Activated CD8-positive, alpha-beta T cell treated with anti-CD3 and anti-CD28 coated beads, Interleukin-2, amount 10 ng/mL, durations not matched to agents 7 days and 5 days (primary cell): ENCODE results near the gene MRPL3. TPM values are rescaled to one million over a fixed set of nuclear protein-coding genes. Genes with fewer than 3 reads are reported as not detected.

ENCODE experiments used
- ATAC-seq: fragments of 150-1000 bp; cut with Tn5 transposase; one replicate; pipeline ENCODE4 v1.10.0; 2021; ENCODE audit warnings: moderate library complexity
- CTCF ChIA-PET: fragments of 350-600 bp; sonication (Branson Sonifier 250); formaldehyde crosslinking; loops from one replicate; lab custom pipeline; 2021; ENCODE audit warnings: antibody characterized with exemption; lab: Charles Lee
- POLR2A ChIA-PET: fragments of 350-600 bp; sonication (Branson Sonifier 250); formaldehyde crosslinking; loops from one replicate; lab custom pipeline; 2021; ENCODE audit warnings: antibody characterized with exemption; lab: Charles Lee
- DNase-seq: peaks from one replicate; pipeline ENCODE4 v3.0.0-alpha.2; 2020
- H3K27ac Mint-ChIP-seq: one replicate; pipeline ENCODE4 v1.8.0; 2021; ENCODE audit warnings: mild to moderate bottlenecking, mixed read lengths
- H3K27me3 Mint-ChIP-seq: one replicate; pipeline ENCODE4 v1.8.0; 2021; ENCODE audit warnings: low read depth, mixed read lengths
- H3K36me3 Mint-ChIP-seq: one replicate; pipeline ENCODE4 v1.8.0; 2021; ENCODE audit warnings: low read depth, mixed read lengths
- H3K4me1 Mint-ChIP-seq: one replicate; pipeline ENCODE4 v1.8.0; 2021; ENCODE audit warnings: low read depth, mixed read lengths
- H3K4me3 Mint-ChIP-seq: one replicate; pipeline ENCODE4 v1.8.0; 2021; ENCODE audit warnings: mild to moderate bottlenecking, mixed read lengths
- H3K9me3 Mint-ChIP-seq: one replicate; pipeline ENCODE4 v1.8.0; 2022; ENCODE audit warnings: mixed read lengths; ENCODE audit not compliant: insufficient read depth
- total RNA-seq, 2 experiments: library from RNA; stranded (reverse); gene quantifications; one replicate each; pipeline ENCODE4 v1.2.3, GENCODE V29; 2021

Gene MRPL3
- 10 to 100 TPM; 75.2 to 83.0 TPM for total RNA-seq

GRCh38 chr3:131502530-131503319, at the start of gene MRPL3:
MRPL3 (minus strand) TSS chr3:131502971; CDS start chr3:131502821, 150 bp downstream.
- Mint-ChIP-seq H3K4me3 (peak within 1 kb of the TSS; percentile 99), H3K27me3 (no peaks in the 10 kb centered on the region), H3K9me3 (no peaks in the 10 kb centered on the region), H3K36me3 (peaks cover 33% of the 10 kb centered on the region), H3K27ac (peak within 1 kb of the TSS; percentile 97), H3K4me1 (peaks cover 36% of the 10 kb centered on the region)
- DNase-seq, result peak; percentile 89
- ChIA-PET POLR2A (no interaction called here), CTCF (interaction anchor here (1.3 kb wide), 1 partner anchor 12 kb away, joined by 3 read pairs; no protein-coding TSS in a partner anchor)
- ATAC-seq, result peak; percentile 96

GRCh38 chr3:131551761-131552160, 49.0 kb upstream of the MRPL3 start:
- Mint-ChIP-seq H3K27me3 (peaks cover 13% of the 10 kb centered on the region), H3K4me1 (peaks cover 11% of the 10 kb centered on the region), H3K36me3 (no peaks in the 10 kb centered on the region), H3K4me3 (no peak overlapping the region), H3K9me3 (no peaks in the 10 kb centered on the region), H3K27ac (no peak overlapping the region)
- no peak for DNase-seq
- ATAC-seq, result no peak
- CTCF ChIA-PET, result no interaction called here
- POLR2A ChIA-PET, result no interaction called here

- Mint-ChIP-seq H3K36me3 (no peaks in the 10 kb centered on the region), H3K27ac (no peak overlapping the region), H3K4me1 (peaks cover 11% of the 10 kb centered on the region), H3K9me3 (no peaks in the 10 kb centered on the region), H3K27me3 (peaks cover 18% of the 10 kb centered on the region), H3K4me3 (no peak overlapping the region)
- POLR2A ChIA-PET, result no interaction called here
- ATAC-seq, result no peak
- no peak for DNase-seq
- CTCF ChIA-PET, result interaction anchor here (1.4 to 2.2 kb wide), 2 partner anchors 243 to 479 kb away, joined by 3 to 7 read pairs; no protein-coding TSS in a partner anchor
These were observed 48.0 kb upstream of the MRPL3 start for GRCh38 chr3:131550562-131551465.

GRCh38 chr3:131549340-131549739, 46.6 kb upstream of the MRPL3 start:
- Mint-ChIP-seq H3K4me3 (no peak overlapping the region), H3K27me3 (peaks cover 24% of the 10 kb centered on the region)
- no peak for DNase-seq

GRCh38 chr3:131547585-131547984, 44.8 kb upstream of the MRPL3 start:
- no peaks in the 10 kb centered on the region for H3K36me3 Mint-ChIP-seq
- H3K4me1 Mint-ChIP-seq, result no peaks in the 10 kb centered on the region
- H3K9me3 Mint-ChIP-seq, result no peaks in the 10 kb centered on the region
- CTCF ChIA-PET, result interaction anchor here (1.0 kb wide), 1 partner anchor 521 kb away, joined by 3 read pairs; the partner anchor contains the start of genes ASTE1 and NEK11
- ATAC-seq (no peak), DNase-seq (no peak)
- POLR2A ChIA-PET, result no interaction called here
- H3K27me3 Mint-ChIP-seq, result peaks cover 25% of the 10 kb centered on the region
- H3K27ac Mint-ChIP-seq, result no peak overlapping the region
- H3K4me3 Mint-ChIP-seq, result no peak overlapping the region

More at GRCh38 chr3:131549340-131549739, 46.6 kb upstream of the MRPL3 start:
- ChIA-PET POLR2A (no interaction called here), CTCF (interaction anchor here (1.2 to 2.2 kb wide), 5 partner anchors 11 to 481 kb away, joined by 3 to 7 read pairs (median 4); no protein-coding TSS in a partner anchor)
- no peaks in the 10 kb centered on the region for H3K9me3 Mint-ChIP-seq
- peaks cover 11% of the 10 kb centered on the region for H3K4me1 Mint-ChIP-seq
- H3K36me3 Mint-ChIP-seq, result no peaks in the 10 kb centered on the region
- no peak for ATAC-seq
- no peak overlapping the region for H3K27ac Mint-ChIP-seq

GRCh38 chr3:131546441-131546840, 43.7 kb upstream of the MRPL3 start:
- no peaks in the 10 kb centered on the region for H3K36me3 Mint-ChIP-seq
- POLR2A ChIA-PET, result no interaction called here
- CTCF ChIA-PET, result interaction anchor here (1.0 kb wide), 1 partner anchor 520 kb away, joined by 3 read pairs; the partner anchor contains the start of genes ASTE1 and NEK11
- H3K9me3 Mint-ChIP-seq, result no peaks in the 10 kb centered on the region
- no peak overlapping the region for H3K4me3 Mint-ChIP-seq
- H3K27ac Mint-ChIP-seq, result no peak overlapping the region
- peaks cover 23% of the 10 kb centered on the region for H3K27me3 Mint-ChIP-seq
- ATAC-seq (no peak), DNase-seq (no peak)
- H3K4me1 Mint-ChIP-seq, result no peaks in the 10 kb centered on the region

GRCh38 chr3:131544557-131544956, 41.8 kb upstream of the MRPL3 start:
- ATAC-seq (no peak), DNase-seq (no peak)
- no peaks in the 10 kb centered on the region for H3K36me3 Mint-ChIP-seq
- H3K9me3 Mint-ChIP-seq, result no peaks in the 10 kb centered on the region
- ChIA-PET CTCF (no interaction called here), POLR2A (no interaction called here)
- peaks cover 21% of the 10 kb centered on the region for H3K27me3 Mint-ChIP-seq
- H3K4me3 Mint-ChIP-seq, result no peak overlapping the region
- H3K27ac Mint-ChIP-seq, result no peak overlapping the region
- no peaks in the 10 kb centered on the region for H3K4me1 Mint-ChIP-seq

GRCh38 chr3:131543714-131544113, 40.9 kb upstream of the MRPL3 start:
- POLR2A ChIA-PET, result no interaction called here
- CTCF ChIA-PET, result no interaction called here
- H3K27ac Mint-ChIP-seq, result no peak overlapping the region
- no peaks in the 10 kb centered on the region for H3K4me1 Mint-ChIP-seq
- no peaks in the 10 kb centered on the region for H3K36me3 Mint-ChIP-seq
- ATAC-seq, result no peak
- DNase-seq, result no peak
- H3K9me3 Mint-ChIP-seq, result no peaks in the 10 kb centered on the region
- H3K4me3 Mint-ChIP-seq, result no peak overlapping the region
- H3K27me3 Mint-ChIP-seq, result peaks cover 26% of the 10 kb centered on the region

- Mint-ChIP-seq H3K4me1 (no peaks in the 10 kb centered on the region), H3K27me3 (peaks cover 22% of the 10 kb centered on the region), H3K27ac (no peak overlapping the region), H3K9me3 (no peaks in the 10 kb centered on the region), H3K36me3 (no peaks in the 10 kb centered on the region), H3K4me3 (no peak overlapping the region)
- ChIA-PET POLR2A (no interaction called here), CTCF (no interaction called here)
- DNase-seq (no peak), ATAC-seq (no peak)
These were observed 38.5 kb upstream of the MRPL3 start for GRCh38 chr3:131541288-131541687.

GRCh38 chr3:131540821-131541220, 38.0 kb upstream of the MRPL3 start:
- peaks cover 21% of the 10 kb centered on the region for H3K27me3 Mint-ChIP-seq
- H3K4me1 Mint-ChIP-seq, result no peaks in the 10 kb centered on the region
- no peaks in the 10 kb centered on the region for H3K36me3 Mint-ChIP-seq
- CTCF ChIA-PET, result no interaction called here
- no peak for DNase-seq
- H3K9me3 Mint-ChIP-seq, result no peaks in the 10 kb centered on the region
- no peak for ATAC-seq
- H3K27ac Mint-ChIP-seq, result no peak overlapping the region
- H3K4me3 Mint-ChIP-seq, result no peak overlapping the region
- POLR2A ChIA-PET, result no interaction called here

GRCh38 chr3:131540143-131540542, 37.4 kb upstream of the MRPL3 start:
- H3K27ac Mint-ChIP-seq, result no peak overlapping the region
- H3K27me3 Mint-ChIP-seq, result peaks cover 26% of the 10 kb centered on the region
- no peaks in the 10 kb centered on the region for H3K36me3 Mint-ChIP-seq
- ChIA-PET POLR2A (no interaction called here), CTCF (no interaction called here)
- no peak overlapping the region for H3K4me3 Mint-ChIP-seq
- H3K9me3 Mint-ChIP-seq, result no peaks in the 10 kb centered on the region
- no peak for ATAC-seq
- no peak for DNase-seq
- no peaks in the 10 kb centered on the region for H3K4me1 Mint-ChIP-seq
